Fibroblast of the aortic adventitia (primary cell): ENCODE data around the gene RNF175. TPM values are rescaled to one million over a fixed set of nuclear protein-coding genes. Genes with fewer than 3 reads are reported as not detected.
"Not testable (repeated sequence)": the region's sequence is repeated elsewhere in the genome, so short reads cannot be mapped to it uniquely, and the experiment has no call there.

ENCODE experiments used
- DNase-seq: peaks from one replicate; pipeline ENCODE4 v3.0.0-alpha.2; 2010; ENCODE audit warnings: low read depth
- H3K4me3 ChIP-seq: 2 replicates; pipeline ENCODE4 v1.5.1; 2011; ENCODE audit warnings: low read depth, mild to moderate bottlenecking, control low read depth, low read length, moderate library complexity
- CTCF ChIP-seq: IDR thresholded peaks from 2 replicates; pipeline ENCODE4 v1.5.1; 2011; ENCODE audit warnings: mild to moderate bottlenecking, low read length, control low read depth, inconsistent platforms; ENCODE audit not compliant: insufficient read depth
- total RNA-seq: library from RNA; depleted of rRNA; stranded (reverse); fragments of >200 nt; gene quantifications from 2 replicates; pipeline ENCODE4 v1.2.3, GENCODE V29; 2012; ENCODE audit warnings: low replicate concordance

The RNF175 gene
- total RNA-seq, 1 donor: not detected

DNA sequence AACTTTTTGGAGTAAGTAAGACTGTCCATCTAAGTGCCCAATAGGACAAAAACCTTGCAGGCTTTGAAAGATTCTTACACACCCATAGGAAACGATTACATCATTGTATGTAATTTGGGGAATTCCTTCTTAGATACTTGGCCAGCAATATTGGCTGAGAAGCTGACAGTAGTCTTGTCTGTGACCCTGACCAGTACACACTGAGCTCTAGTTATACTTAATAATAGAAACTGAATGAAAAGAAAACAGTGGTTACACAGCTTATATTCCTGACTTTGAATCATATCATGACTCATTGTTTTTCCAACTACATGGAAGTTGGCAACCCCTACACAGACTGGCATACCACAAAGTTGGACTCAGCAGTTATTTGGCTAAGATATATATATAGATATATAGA lies 82.8 kb downstream of the RNF175 start:
- TF ChIP-seq CTCF: no peak
- peak; percentile 92 for DNase-seq
- H3K4me3 ChIP-seq: no peak overlapping the region

DNA sequence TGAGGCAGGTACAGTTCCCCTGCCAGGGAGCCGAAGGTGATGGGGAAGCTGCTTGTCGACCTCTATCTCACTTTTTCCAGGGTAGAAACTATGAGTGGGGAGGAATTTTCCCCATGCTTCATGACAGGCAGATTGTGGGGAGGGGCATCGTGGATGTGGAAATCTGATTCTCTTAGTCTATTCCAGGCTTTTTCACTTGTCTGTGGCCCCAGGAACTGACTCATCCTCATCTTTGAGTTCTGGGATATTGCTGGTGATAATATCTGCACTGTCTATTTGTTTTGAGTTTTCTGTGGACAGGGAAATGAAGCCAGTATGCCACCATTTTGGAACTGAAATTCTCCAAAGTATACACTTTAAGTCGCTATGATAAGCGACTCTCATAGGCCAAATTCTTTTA lies 83.3 kb downstream of the RNF175 start:
- DNase-seq: no peak
- no peak overlapping the region for H3K4me3 ChIP-seq
- TF ChIP-seq CTCF: no peak

GRCh38 chr4:153669838-153670237 lies 90.0 kb downstream of the RNF175 start:
- no peak for TF ChIP-seq CTCF
- no peak for DNase-seq

GRCh38 chr4:153668647-153669046 lies 91.2 kb downstream of the RNF175 start:
- DNase-seq: peak; percentile 43
- no peak for TF ChIP-seq CTCF
- no peak overlapping the region for H3K4me3 ChIP-seq

More at GRCh38 chr4:153669838-153670237, 90.0 kb downstream of the RNF175 start:
- no peak overlapping the region for H3K4me3 ChIP-seq

- not testable (repeated sequence) for DNase-seq
Measured at GRCh38 chr4:153666505-153666904, 93.3 kb downstream of the RNF175 start.

GRCh38 chr4:153663667-153664066 lies 96.2 kb downstream of the RNF175 start:
- no peak for DNase-seq

More at GRCh38 chr4:153666505-153666904, 93.3 kb downstream of the RNF175 start:
- H3K4me3 ChIP-seq: not testable (repeated sequence)

DNA sequence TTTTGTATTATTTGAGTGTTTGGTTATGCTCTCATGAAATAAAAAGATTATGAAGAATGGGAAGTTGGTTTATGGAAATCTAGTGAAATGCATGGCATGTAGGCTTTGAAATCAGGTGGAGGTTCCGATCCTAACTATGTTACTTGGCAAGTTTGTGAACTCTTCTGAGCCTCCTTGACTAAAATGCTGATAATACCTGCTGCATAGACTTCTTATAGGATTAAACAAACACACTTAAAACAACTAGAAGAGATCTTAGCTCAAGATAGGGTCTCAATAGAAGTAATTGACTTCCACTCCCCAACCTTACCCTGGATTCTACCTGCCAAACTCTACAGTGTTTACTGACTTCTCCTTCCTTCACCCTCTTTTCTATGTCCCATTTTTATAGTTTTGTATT lies 97.9 kb downstream of the RNF175 start:
- H3K4me3 ChIP-seq: no peak overlapping the region
- DNase-seq: no peak
- TF ChIP-seq CTCF: no peak

More at GRCh38 chr4:153663667-153664066, 96.2 kb downstream of the RNF175 start:
- H3K4me3 ChIP-seq: no peak overlapping the region
- TF ChIP-seq CTCF: no peak
